Measurements from ENCODE around the gene ITGBL1. TPM values are rescaled to one million over a fixed set of nuclear protein-coding genes. Genes with fewer than 3 reads are reported as not detected.

The ITGBL1 gene
- total and polyA plus RNA-seq, 2 of the 8 experiments (the other 6 are each of a cell fraction or from before 2014, with no cell fraction given) = not detected

GRCh38 chr13:101493541-101493940 lies 41.1 kb downstream of the ITGBL1 start (continued):
- TF ChIP-seq MAFK (IDR thresholded peaks at IDR 0.05; ENCODE audit: low read depth, low read length) (no peak), TAF7 (optimal IDR thresholded peaks at IDR 0.05; ENCODE audit: borderline replicate concordance, low read depth, low read length) (no peak), SP2 (IDR thresholded peaks at IDR 0.05; ENCODE audit: low read length) (no peak), JUN (IDR thresholded peaks at IDR 0.05; ENCODE audit: low read depth, low read length) (no peak), RAD21 (IDR thresholded peaks at IDR 0.05 in 1 of 2, conservative IDR thresholded peaks at IDR 0.05 in 1 of 2; ENCODE audit: low read depth in 2 of 2, low read length in 2 of 2) (no peak)
